Panc1 (cell line): ENCODE measurements around the gene ZCCHC24. TPM values are rescaled to one million over a fixed set of nuclear protein-coding genes. Genes with fewer than 3 reads are reported as not detected.

Experiments
- ATAC-seq: fragments of 200-7000 bp; cut with Tn5 transposase; 2 replicates; pipeline ENCODE4 v1.9.1; 2020; ENCODE audit warnings: mild to moderate bottlenecking, moderate library complexity
- BruUV-seq: library from RNA; stranded (reverse); fragments of 400-500 nt; replicated peaks from 2 replicates; lab custom pipeline; 2021; lab: Mats Ljungman, UMichigan
- CTCF ChIA-PET: fragments of 300-600 bp; sonication (Branson Sonifier 250); formaldehyde crosslinking; loops from one replicate; lab custom pipeline; 2022; ENCODE audit warnings: antibody characterized with exemption; lab: Charles Lee
- POLR2A ChIA-PET: fragments of 300-600 bp; sonication (Branson Sonifier 250); formaldehyde crosslinking; loops from one replicate; lab custom pipeline; 2022; ENCODE audit warnings: antibody characterized with exemption; lab: Charles Lee
- DNase-seq: peaks from one replicate; pipeline ENCODE4 v3.0.0-alpha.2; 2010; ENCODE audit warnings: low read depth, low spot score
- H3K27ac ChIP-seq: 2 replicates; pipeline ENCODE4 v1.5.1; 2011; ENCODE audit warnings: mild to moderate bottlenecking, low read length, inconsistent platforms
- H3K27me3 ChIP-seq: fragments of 200-500 bp; sonication (Bioruptor generic); 2 replicates; pipeline ENCODE4 v1.6.0; 2014; ENCODE audit warnings: low read length, inconsistent platforms; ENCODE audit not compliant: control insufficient read depth, insufficient read depth
- H3K36me3 ChIP-seq: fragments of 200-500 bp; sonication (Bioruptor generic); 2 replicates; pipeline ENCODE4 v1.5.1; 2014; ENCODE audit warnings: inconsistent platforms, mild to moderate bottlenecking, low read length, moderate library complexity; ENCODE audit not compliant: control insufficient read depth, insufficient read depth
- H3K4me1 ChIP-seq: 2 replicates; pipeline ENCODE4 v1.5.1; 2011; ENCODE audit warnings: inconsistent platforms, mild to moderate bottlenecking, low read length, moderate library complexity; ENCODE audit not compliant: control insufficient read depth, insufficient read depth
- H3K4me3 ChIP-seq, 2 experiments: 2 replicates each; pipeline ENCODE4 v1.5.1; 2011 to 2012; ENCODE audit warnings: low read depth in 2 of 2, low read length in 2 of 2, mild to moderate bottlenecking in 2 of 2, inconsistent platforms in 1 of 2, moderate library complexity in 1 of 2
- H3K9me3 ChIP-seq: fragments of 200-500 bp; sonication (Bioruptor generic); 2 replicates; pipeline ENCODE4 v1.5.1; 2014; ENCODE audit warnings: low read depth, mild to moderate bottlenecking, inconsistent platforms, low read length, moderate library complexity; ENCODE audit not compliant: control insufficient read depth, insufficient read depth
- POLR2AphosphoS5 ChIP-seq: IDR thresholded peaks from 2 replicates; pipeline ENCODE4 v1.6.1; 2012; ENCODE audit warnings: mild to moderate bottlenecking, low read depth, low read length, moderate library complexity
- SIN3A ChIP-seq: IDR thresholded peaks from 2 replicates; pipeline ENCODE4 v1.6.1; 2012; ENCODE audit warnings: low read depth, mild to moderate bottlenecking, low read length, moderate library complexity, borderline replicate concordance; ENCODE audit not compliant: insufficient read depth
- in situ Hi-C: cut with HindIII; loops from 2 replicates; pipeline ENCODE4 v1.10.0; 2016; ENCODE audit warnings: low sequenced_read_pairs, low pct_unique_long_range_greater_than_20kb
- intact Hi-C: fragments of 100-400 bp; cut with micrococcal nuclease; formaldehyde crosslinking; loops from one replicate; pipeline ENCODE4 v1.10.0; 2022; ENCODE audit not compliant: unreplicated experiment
- total RNA-seq: library from RNA; stranded (reverse); gene quantifications from one replicate; pipeline ENCODE4 v1.2.1, GENCODE V29; 2021; ENCODE audit not compliant: unreplicated experiment
- TF ChIP-seq, protein P1 (sequence below): fragments of 450-650 bp; IDR thresholded peaks from 2 replicates; pipeline ENCODE4 v1.5.1; 2017; ENCODE audit warnings: mild to moderate bottlenecking
- TF ChIP-seq, protein P2 (sequence below), 2 experiments: IDR thresholded peaks; 2 replicates each; pipeline ENCODE4 v1.6.1; 2011 to 2012; ENCODE audit warnings: low read depth in 2 of 2, control low read depth in 1 of 2, low read length in 1 of 2, mild to moderate bottlenecking in 1 of 2, moderate library complexity in 1 of 2; ENCODE audit not compliant: insufficient read depth in 1 of 2

Gene ZCCHC24
- total RNA-seq, 1 experiment from 2014 or later: 7.8 TPM

DNA sequence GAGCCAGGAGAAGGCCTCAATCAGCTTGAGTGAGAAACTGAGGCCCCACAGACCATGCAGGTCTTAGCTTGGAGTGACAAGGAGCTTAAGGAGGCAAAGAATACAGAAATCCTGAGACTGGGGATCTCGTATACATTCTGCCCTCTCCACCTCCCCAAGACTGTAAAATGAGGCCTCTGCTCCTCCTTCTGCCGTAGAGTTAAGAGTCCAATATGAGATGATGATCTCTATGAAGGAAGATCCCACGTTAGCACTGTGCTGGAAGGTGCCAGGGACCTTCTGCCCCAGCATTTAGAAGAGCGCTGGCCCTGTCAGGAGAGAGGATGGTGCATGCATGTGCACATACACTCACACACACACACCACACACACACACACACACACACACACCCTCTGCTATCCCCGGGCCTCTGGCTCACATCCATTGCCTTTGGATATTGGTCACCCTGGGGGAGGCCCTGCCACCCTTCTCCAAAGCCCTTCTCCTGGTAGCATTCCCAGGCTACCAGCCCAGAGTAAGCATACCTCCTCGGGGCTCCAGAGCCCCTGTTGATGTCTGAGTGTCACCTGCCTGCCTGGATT lies 15.0 kb downstream of the ZCCHC24 start:
- Histone ChIP-seq H3K36me3 (no peaks in the 10 kb centered on the region), H3K27me3 (no peaks in the 10 kb centered on the region), H3K27ac (no peak overlapping the region), H3K4me1 (peaks cover 4% of the 10 kb centered on the region; the same call in 1 of the 2 replicates), H3K9me3 (no peaks in the 10 kb centered on the region), H3K4me3 (no peak overlapping the region)
- TF ChIP-seq, protein P1, sequence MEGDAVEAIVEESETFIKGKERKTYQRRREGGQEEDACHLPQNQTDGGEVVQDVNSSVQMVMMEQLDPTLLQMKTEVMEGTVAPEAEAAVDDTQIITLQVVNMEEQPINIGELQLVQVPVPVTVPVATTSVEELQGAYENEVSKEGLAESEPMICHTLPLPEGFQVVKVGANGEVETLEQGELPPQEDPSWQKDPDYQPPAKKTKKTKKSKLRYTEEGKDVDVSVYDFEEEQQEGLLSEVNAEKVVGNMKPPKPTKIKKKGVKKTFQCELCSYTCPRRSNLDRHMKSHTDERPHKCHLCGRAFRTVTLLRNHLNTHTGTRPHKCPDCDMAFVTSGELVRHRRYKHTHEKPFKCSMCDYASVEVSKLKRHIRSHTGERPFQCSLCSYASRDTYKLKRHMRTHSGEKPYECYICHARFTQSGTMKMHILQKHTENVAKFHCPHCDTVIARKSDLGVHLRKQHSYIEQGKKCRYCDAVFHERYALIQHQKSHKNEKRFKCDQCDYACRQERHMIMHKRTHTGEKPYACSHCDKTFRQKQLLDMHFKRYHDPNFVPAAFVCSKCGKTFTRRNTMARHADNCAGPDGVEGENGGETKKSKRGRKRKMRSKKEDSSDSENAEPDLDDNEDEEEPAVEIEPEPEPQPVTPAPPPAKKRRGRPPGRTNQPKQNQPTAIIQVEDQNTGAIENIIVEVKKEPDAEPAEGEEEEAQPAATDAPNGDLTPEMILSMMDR: no peak
- TF ChIP-seq, protein P2, sequence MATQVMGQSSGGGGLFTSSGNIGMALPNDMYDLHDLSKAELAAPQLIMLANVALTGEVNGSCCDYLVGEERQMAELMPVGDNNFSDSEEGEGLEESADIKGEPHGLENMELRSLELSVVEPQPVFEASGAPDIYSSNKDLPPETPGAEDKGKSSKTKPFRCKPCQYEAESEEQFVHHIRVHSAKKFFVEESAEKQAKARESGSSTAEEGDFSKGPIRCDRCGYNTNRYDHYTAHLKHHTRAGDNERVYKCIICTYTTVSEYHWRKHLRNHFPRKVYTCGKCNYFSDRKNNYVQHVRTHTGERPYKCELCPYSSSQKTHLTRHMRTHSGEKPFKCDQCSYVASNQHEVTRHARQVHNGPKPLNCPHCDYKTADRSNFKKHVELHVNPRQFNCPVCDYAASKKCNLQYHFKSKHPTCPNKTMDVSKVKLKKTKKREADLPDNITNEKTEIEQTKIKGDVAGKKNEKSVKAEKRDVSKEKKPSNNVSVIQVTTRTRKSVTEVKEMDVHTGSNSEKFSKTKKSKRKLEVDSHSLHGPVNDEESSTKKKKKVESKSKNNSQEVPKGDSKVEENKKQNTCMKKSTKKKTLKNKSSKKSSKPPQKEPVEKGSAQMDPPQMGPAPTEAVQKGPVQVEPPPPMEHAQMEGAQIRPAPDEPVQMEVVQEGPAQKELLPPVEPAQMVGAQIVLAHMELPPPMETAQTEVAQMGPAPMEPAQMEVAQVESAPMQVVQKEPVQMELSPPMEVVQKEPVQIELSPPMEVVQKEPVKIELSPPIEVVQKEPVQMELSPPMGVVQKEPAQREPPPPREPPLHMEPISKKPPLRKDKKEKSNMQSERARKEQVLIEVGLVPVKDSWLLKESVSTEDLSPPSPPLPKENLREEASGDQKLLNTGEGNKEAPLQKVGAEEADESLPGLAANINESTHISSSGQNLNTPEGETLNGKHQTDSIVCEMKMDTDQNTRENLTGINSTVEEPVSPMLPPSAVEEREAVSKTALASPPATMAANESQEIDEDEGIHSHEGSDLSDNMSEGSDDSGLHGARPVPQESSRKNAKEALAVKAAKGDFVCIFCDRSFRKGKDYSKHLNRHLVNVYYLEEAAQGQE (IDR thresholded peaks at IDR 0.05; ENCODE audit: insufficient read depth in 1 of 2, low read depth in 2 of 2, low read length in 1 of 2): no peak
- TF ChIP-seq POLR2AphosphoS5 (no peak), SIN3A (no peak)
- in situ Hi-C loops (no loop called here), intact Hi-C loops (no loop called here)
- ATAC-seq: 0 out of 2 replicates have a peak, but pooled peaks have one; percentile 10
- CTCF ChIA-PET: no interaction called here
- BruUV-seq: no TSS peak
- no peak for DNase-seq
- POLR2A ChIA-PET: no interaction called here

DNA sequence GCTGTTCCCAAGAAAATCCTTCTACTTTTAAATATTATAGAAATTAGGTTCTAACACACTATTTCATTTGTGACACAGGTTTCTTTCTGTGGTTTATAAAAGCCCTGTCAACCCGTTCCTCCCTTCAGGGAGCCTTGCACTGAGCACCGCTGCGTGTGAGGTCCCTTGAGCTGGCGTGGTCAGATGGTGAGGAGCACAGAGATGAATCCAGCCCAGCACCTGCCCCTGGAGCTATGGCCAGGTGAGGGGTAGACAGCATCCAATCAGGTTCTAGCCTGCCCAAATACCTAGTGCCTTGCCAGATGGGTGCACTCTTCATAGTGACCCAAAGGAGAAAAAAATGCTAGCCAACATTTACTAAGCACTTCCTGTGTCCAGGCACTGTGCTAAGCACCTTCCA lies 15.7 kb downstream of the ZCCHC24 start:
- Histone ChIP-seq H3K27ac (no peak overlapping the region), H3K9me3 (no peaks in the 10 kb centered on the region), H3K4me1 (peaks cover under 1% of the 10 kb centered on the region; the same call in 1 of the 2 replicates), H3K4me3 (no peak overlapping the region), H3K27me3 (no peaks in the 10 kb centered on the region), H3K36me3 (no peaks in the 10 kb centered on the region)
- in situ Hi-C loops (no loop called here), intact Hi-C loops (no loop called here)
- POLR2A ChIA-PET: no interaction called here
- no TSS peak for BruUV-seq
- TF ChIP-seq, protein P1: no peak
- no peak for TF ChIP-seq SIN3A
- ATAC-seq (no peak), DNase-seq (no peak)
- CTCF ChIA-PET: no interaction called here
